Activated CD8-positive, alpha-beta memory T cell treated with anti-CD3 and anti-CD28 coated beads for 1 hour (primary cell): ENCODE measurements around the gene BCAS3.
A peak's percentile ranks its signal among the peaks of the same experiment; 100 is the strongest.
"Not testable (repeated sequence)": the region's sequence is repeated elsewhere in the genome, so short reads cannot be mapped to it uniquely, and the experiment has no call there.

Source experiments
- DNase-seq, 2 donors: peaks; one replicate each; pipeline ENCODE4 v3.0.0-alpha.2; 2020; ENCODE audit warnings: low read depth in 1 of 2; ENCODE audit errors: extremely low read depth in 1 of 2

BCAS3 gene

DNA sequence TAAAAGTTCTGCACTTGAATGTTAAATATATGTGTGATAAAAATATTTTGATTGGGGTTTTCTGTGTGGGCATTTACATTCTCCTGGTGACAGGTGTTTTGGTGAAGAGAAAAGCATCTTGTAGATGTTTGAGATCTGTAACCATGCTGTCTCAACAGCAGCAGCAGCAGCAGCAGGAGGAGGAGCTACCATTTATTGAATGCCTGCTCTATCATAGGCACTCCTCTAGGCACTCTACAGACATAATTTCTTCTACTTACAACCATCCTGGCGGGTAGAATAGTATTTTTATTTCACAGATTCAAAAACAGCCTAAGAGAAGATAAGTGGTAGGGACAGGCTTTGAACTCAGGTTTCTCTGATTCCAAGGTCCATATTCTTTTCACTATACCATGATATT is 562.3 kb downstream of the BCAS3 start:
- no peak for DNase-seq

DNA sequence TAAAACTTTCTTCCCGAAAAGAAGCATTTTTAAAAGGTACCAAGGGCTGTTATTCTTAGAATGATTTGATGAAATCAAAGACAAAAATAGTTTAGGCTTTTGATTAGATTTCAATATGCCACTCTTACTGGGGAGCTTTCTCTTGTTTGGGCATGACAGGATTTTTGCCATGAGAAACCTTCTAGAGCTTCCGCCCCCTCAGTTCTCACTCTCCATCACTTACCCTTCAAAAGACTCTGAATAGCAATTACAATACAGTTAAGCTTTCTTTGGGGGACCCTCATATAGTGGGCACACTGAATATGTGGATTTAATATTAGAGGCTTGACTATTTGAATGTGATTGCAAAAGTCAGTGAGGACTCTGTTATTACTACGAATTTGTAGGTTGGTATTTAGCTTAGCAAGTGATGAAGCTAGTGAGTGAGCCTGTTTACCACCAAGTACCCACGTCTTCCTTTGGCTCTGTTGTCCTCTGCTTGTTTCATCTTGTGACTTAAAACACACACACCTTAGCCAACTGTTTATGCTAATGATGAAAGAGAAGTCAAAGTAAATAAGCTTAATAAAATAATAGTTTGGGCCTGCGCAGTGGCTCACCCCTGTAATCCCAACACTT is 563.3 kb downstream of the BCAS3 start:
- DNase-seq = no peak

DNA sequence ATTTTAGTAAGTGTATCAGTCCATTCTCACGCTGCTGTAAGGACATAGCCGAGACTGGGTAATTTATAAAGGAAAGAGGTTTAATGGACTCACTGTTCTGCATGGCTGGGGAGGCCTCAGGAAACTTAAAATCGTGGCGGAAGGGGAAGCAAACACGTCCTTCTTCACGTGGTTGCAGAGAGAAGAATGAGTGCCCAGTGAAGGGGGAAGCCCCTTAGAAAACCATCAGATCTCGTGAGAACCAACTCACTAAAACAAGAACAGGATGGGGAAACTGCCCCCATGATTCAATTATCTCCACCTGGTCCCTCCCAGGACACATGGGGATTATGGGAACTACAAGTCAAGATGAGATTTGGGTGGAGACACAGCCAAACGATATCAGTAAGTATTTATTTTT is 567.3 kb downstream of the BCAS3 start:
- not testable (repeated sequence) for DNase-seq

DNA sequence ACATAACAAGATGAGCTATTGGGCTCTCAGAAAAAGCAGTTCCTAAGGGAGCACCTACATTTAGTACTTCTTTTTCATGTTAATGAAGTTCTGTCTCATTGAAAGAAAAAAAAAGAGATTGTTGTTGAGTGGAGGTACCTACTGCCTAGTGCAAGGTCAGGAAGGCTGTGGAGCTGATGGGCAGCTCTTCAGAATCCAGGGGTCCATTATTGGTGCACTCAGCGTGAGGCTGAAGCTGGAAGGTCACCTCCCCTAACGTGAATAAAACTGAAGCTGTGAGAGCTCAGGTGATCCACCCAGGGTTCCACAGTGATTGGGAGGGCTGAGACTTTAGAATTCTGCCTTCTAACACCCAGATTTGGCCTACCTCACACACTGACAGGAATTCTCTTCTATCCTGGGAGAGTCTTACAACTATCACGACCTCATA is 568.1 kb downstream of the BCAS3 start:
- DNase-seq = no peak

DNA sequence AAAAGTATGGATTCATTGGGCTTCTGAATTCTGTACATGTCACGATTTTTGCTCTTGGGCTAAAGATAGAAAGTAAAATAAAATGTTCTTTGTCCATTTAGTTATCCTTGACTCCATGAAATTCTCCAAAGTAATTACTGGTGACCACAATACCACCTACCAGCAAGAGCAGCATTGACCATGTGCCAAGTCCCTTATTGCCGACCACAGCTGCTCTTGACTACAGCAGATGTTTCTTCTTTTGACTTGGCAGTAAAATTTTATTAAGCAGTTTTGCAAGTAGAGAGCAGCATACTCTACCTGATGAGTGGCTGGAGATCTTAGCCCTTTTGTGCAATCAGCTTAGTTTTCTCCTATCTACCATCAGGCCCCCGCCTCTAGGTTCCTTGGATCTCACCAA is 569.8 kb downstream of the BCAS3 start:
- DNase-seq = no peak

DNA sequence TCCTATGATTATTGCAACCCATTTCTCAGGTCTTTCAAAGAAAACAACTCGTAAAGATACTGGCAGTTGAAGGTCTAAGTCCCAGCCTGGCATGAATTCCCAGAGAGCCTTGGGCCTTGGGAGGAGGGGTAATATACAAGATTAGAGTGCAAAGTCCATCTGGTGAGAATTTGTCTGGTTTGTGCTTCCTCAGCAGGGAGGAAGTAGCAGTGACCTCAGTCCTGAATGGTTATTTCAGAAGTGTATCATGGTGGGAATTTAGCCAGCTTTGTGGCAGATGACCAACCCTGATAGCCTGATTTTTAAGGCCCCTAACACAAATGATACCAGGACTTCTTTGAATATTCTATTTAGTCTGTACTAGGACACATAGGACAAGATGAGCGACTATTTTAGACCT is 570.7 kb downstream of the BCAS3 start:
- no peak for DNase-seq

DNA sequence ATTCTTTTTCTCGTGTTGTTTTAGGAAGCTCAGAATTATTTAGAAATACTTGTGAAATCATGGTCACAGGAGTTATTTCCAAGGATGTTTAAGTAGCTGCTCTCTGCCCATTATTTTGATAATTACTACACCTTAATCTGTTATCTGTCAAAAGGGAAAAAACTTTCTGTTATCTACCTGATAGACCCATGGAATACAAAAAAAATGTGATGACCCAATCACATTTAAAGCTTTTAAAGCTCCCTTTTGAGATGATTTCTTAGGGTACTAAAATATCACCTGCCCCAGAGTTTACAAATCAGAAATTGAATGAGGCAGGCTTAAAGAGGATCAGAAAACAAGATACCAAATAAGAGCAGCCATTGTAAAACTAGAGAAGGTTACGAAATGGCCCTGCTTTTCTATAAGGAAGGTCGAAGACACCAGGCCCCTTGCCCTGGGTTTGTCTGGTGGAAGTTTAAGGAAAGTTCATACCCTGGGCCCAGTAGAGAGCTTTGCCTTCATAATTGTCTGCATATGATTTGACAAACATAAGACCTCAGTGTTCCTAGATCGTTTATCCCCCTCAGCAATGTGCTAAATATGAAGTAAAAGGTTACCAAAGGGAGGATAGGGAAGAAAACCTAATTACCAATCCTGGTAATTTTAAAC is 572.1 kb downstream of the BCAS3 start:
- no peak for DNase-seq

DNA sequence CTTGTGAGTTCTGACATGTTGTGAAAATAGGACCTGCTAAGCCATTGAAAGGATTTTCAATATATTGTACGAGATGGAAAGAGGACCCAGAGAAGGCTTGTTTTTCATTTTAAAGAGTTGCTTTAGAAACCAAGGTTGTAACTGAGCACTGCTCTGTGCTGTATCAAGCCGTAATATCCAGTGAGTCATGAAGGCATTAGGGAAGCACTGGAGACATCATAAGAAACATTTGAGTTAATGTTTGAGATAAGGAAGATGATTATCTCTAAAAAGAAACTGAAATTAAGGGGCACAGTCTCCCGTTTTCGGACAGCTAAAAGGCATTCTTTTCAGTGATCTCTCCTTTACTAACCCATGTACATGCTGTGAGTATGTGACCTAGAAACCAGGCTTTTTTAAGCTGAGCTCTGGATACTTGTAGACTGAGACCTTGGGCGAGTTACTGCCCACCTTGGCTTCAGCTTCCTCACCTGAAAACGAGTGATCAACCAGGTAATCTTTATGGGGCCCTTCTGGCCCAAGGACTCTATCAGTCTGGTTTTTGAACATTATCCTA is 572.8 kb downstream of the BCAS3 start:
- no peak for DNase-seq

DNA sequence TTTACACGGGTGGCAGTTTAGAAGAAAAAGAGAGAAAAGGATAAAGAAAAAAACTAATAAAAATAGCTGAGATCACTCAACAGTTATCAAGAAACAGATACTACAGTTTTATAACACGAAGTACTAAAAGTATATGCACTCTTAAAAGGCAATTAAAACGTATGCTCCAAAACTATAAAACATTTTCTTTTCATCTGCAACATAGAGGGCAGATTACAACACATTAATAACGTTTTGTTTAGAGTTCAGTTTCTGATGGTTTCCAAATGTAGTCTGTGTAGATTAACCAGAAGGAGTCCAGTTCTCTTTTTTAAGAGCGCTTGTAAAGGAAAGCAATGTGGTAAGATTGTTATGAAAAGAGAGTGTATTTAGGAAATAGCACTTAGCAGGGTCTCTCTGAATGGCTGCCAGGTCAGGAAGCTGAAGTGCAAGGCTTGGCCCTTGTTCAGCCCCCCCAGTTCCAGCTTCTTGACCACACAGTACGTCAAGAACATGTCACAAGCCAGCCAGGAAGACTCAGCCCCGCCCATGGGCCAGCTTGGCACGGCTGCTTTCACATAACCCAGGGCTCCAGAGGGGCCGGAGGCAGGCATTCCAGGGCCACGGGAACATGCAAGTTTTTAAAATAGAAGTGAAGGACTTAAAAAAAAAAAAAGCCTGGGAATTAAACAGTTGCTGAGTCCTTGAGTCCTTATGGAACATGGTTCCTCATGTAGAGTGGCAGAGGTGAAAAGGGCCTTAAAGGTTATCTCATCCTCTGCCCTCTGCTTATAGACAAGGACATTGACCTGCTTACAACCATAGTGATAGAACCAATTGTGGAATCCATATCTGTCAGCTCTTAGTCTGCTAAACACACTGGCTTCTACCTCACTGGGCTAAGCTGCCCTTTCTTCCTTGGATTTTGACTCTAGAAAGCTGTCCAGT is 574.6 kb downstream of the BCAS3 start:
- peak in 1 of 2 donors; percentile 5 for DNase-seq

DNA sequence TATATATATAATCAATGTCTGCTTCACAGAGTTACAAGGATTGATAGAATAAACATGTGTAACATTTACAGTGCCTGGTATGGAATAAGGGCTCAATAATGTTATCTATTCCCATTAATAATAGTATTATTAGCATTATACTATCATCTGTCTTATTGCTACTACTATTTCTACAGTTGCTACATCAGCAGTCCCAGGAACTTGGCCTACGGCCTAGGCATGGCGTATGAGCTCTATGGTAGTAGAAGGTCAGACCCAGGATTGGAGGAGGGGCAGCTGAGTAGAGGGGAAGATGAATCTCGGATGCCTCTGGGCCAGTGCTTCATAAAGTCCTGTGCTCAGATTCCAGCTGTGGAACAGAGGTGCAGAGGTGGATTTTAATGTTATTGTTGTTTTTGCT is 575.7 kb downstream of the BCAS3 start:
- DNase-seq = no peak

DNA sequence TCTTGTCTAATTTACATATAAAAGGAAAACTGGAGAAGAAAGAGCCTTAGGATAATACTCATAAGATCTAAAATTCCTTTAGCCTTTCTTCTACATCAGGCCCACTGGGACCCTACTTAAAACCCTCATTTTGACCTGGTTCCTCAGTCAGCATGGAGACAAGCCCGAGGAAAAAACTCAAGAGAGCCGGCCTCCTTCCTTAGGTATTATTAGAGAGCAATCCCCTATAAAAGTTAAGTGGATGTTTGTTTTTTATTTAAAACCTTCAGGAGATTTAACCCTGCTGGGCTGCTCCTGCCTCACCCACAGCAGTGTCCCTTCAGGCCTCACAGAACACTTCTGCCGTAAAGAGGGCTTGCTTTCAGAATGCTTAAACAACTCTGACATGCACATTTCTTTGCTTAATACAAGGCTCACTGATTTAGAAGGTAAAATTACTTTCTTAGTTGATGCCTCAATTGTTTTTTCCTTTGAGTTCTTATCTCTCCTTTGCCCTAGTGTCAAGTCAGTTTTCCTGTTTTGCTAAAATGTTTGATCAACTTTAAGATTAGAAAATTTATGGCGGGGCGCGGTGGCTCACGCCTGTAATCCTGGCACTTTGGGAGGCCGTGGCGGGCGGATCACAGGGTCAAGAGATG is 576.4 kb downstream of the BCAS3 start:
- DNase-seq = no peak

DNA sequence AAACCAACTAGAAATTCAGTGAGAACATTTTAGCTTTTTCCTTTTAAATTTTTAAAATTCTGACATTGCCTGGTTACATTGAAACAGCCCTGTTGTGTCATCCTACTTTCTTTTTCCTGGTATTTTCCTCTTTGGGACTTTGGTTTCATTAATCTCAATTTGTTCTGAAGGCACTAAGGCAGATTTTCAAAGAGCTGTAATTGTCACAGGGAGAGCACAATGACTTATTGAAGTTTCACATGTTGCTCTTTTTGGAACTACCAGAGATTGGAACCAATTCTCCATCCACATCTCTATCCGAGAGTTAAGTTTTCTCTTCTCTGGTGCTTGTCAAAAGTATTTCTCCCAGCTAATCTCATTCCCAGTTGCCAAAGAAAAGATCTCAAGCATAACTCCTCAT is 577.3 kb downstream of the BCAS3 start:
- DNase-seq = no peak

DNA sequence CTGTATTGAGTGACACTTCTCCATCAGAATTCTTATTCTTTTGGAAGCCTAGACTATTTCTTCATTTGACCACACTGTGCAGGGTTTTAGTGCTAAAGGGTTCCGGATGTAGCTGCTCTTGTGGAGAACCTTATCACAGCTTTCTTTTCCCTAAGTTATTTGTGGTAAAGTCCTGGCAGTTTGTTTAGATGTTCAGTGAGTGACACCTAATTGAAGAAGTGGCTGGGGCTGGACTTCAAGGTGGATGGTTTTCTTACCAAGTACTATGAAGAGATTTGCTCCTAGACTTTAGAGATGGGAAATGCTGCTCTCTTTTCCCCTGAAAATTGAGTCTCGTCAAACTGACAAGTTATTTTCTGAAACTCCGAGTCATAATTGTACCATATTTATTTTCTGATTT is 578.0 kb downstream of the BCAS3 start:
- no peak for DNase-seq

DNA sequence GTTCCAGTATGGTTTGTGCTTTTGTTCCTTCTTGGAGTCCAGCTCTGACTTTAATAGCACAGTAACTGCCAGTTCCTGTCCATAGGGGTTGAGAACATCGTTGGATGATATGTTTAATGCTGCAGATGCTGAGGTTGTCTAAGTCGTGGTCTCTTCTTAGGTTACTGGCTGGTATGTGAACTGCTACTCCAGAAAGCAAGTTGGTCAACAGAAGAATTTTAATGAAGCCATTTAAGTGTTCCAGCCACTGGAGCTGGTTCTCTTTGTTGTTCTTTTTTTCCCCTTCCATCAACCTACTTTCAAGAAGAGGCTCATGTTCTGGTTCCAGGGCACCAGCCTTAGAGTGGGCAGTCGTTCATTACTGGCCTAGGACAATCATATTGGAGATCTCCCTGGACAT is 581.7 kb downstream of the BCAS3 start:
- no peak for DNase-seq

DNA sequence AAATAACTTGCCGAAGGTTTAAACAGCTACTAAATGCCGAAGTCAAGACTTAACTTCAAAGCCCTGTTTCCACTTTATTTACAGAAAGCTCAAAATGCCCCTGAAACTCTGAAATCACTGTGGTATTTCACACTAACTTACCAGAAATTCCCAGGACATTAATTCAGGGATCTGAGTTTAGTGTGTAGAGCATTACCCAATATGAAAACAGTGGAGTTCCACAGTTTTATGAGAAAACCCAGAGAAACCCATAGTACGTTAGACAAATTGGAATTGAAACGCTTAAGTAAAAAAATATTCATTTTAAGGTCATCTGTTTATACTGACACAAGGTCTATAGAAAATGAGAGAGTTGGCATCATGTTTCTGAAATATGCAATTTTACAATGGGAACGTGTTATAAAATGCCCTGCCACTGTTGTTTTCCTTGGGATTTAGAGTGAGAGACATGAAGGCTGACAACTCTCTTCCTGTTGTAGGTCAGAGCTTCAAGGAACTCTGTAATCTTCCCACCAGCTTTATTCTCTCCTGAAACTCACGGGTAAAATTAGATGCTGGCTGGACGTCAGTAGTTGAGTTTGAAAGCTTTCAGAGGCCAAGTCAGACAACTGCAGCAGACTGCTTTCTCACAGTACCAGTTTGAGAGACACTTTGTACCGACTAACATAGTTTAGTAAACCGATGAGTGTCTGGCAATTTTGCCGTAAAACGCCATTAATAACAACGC is 582.6 kb downstream of the BCAS3 start:
- no peak for DNase-seq

DNA sequence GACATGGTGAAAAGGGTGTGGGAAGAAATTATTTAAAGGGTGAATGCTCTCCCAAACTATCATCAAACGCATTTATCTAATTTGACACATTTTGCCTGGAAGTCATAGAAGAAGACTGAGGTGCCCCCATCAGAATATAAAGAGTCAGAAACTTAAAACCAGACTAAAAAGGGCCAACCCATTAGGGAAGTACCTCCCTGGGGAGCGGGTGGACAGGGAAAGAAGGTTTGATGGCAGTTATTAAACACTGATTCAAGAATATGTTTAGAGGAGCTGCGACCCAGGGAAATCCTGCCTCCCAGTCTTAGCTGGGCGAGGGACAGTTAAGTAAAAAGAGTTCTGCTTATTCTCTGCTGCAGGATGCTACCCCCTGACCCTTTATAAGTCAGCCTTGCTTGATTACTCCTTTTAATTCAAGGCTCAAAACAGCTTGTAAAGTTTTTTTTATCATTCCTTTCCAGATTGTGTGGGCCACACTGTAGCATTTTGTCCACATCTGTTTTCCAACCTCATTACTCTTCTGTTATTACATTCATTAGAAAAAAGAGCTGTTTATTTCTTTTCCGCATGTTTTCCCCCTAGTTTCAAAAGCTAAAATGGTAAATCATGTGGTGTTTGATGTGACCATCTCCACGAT is 583.5 kb downstream of the BCAS3 start:
- no peak for DNase-seq

DNA sequence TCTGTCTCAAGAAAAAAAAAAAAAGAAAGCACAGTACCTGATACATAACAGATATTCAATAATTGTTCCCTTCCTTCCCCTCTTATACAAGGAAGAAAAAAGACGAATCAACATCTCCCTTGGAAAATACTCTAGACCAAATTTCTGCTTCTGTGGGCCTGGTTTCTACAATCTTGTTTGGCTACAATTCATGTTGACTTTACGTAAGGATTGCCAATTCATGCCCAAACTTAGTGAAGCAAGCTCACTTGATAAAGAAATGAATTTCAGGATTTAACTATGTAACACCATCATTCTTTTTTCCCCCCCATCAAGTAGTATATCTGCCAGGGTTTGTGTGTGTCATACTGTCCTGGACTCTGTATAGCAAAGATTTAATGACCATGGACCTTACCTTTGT is 587.7 kb downstream of the BCAS3 start:
- DNase-seq = no peak

DNA sequence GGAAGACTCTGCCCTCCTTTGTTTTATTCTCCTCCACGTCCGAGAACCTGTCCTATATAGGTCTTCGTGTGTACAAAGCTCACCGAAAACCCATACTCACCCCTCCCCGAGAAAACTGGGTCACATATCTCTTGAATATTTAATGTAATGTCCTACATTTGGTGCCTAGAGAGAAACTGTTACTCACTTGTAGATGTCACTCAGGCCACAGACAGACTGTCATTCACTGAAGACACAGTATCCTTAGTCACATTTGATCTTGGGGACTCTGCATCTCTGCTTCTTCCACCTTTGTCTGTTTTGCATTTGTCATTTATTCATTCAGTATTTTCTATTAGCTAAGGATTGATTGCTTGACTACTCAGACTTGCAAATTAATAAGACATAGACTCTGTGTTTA is 590.2 kb downstream of the BCAS3 start:
- DNase-seq = no peak

DNA sequence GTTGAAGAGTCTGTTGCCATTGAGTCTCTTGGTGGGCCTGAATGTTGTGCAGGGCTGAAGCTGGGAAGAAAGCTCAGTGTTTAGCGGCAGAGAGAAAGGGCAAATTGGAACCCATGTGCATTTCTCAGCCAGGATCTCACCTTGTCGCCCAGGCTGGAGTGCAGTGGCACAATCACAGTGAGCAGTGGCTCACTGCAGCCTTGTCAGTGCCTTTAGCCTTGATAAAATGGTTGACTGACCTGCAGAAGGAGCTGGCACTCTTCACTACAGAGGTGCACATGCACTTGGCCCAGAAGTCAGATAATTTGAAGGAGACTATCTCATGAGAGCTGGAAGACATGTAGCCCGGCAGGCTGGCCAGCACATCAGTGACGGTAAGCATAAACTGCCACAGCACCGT is 597.7 kb downstream of the BCAS3 start:
- DNase-seq = no peak

DNA sequence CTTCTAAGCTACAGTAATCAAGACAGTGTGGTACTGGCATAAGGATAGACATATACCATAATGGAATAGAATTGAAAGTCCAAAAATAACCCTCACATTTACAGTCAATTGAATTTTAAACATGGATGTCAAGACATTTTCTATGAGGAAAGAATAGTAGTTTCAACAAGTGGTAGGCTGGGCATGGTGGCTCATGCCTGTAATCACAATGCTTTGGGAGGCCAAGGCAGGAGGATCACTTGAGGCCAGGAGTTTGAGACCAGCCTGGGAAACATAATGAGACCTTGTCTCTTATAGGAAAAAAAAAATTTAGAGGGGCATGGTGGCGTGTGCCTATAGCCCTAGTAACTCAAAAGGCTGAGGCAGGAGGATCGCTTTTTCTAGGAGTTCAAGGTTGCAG is 599.2 kb downstream of the BCAS3 start:
- DNase-seq = no peak
